GM12878 (cell line): Measurements from ENCODE around the gene ZNF785. TPM values are rescaled to one million over a fixed set of nuclear protein-coding genes. Genes with fewer than 3 reads are reported as not detected.

Experiments used
- ATAC-seq: fragments of 200-7000 bp; cut with Tn5 transposase; 3 replicates; pipeline ENCODE4 v1.9.1; 2020; ENCODE audit warnings: mild to moderate bottlenecking, moderate library complexity
- BruUV-seq: library from RNA; stranded (reverse); fragments of 400-500 nt; replicated peaks from 2 replicates; lab custom pipeline; 2021; lab: Mats Ljungman, UMichigan
- CTCF ChIA-PET: fragments of 300-600 bp; sonication (Branson Sonifier 250); formaldehyde crosslinking; extraction: SDS; loops from one replicate; lab custom pipeline; 2021; ENCODE audit warnings: inconsistent platforms; lab: Yijun Ruan, JAX
- POLR2A ChIA-PET: fragments of 350-600 bp; formaldehyde crosslinking; extraction: SDS; loops from one replicate; lab custom pipeline; 2021; ENCODE audit warnings: inconsistent platforms; lab: Charles Lee
- RAD21 ChIA-PET: fragments of 300-600 bp; sonication (Branson Sonifier 250); formaldehyde crosslinking; loops from one replicate; lab custom pipeline; 2023; ENCODE audit warnings: antibody characterized with exemption; ENCODE audit not compliant: unreplicated experiment; lab: Charles Lee
- SMC1A ChIA-PET: fragments of 300-600 bp; sonication (Branson Sonifier 250); formaldehyde crosslinking; loops from one replicate; lab custom pipeline; 2023; ENCODE audit not compliant: unreplicated experiment, uncharacterized antibody; lab: Charles Lee
- DNase-seq: peaks from one replicate; pipeline ENCODE4 v3.0.0-alpha.2; 2011; ENCODE audit warnings: low read depth, low spot score
- FAIRE-seq: peaks from 3 replicates; lab custom pipeline; 2011; peaks lifted over from hg19 to GRCh38; lab: Jason Lieb, UNC
- H2AFZ ChIP-seq: 2 replicates; pipeline ENCODE4 v1.6.0; 2011; ENCODE audit warnings: low read depth, low read length, control low read depth; ENCODE audit not compliant: control insufficient read depth
- H3K27ac ChIP-seq: 2 replicates; pipeline ENCODE4 v1.5.1; 2011; ENCODE audit warnings: control low read depth; ENCODE audit not compliant: control insufficient read depth, insufficient read depth
- H3K27me3 ChIP-seq, 2 experiments: replicated peaks in 1 of 2; 2 replicates each; pipeline versions ENCODE4 v1.6.0 to v1.6.1; 2011; ENCODE audit warnings: low read length in 1 of 2; ENCODE audit not compliant: control insufficient read depth in 2 of 2, insufficient read depth in 2 of 2
- H3K36me3 ChIP-seq, 2 experiments: 2 replicates each; pipeline ENCODE4 v1.5.1; 2011; ENCODE audit warnings: low read length in 1 of 2; ENCODE audit not compliant: control insufficient read depth in 2 of 2, insufficient read depth in 2 of 2
- H3K4me1 ChIP-seq: 2 replicates; pipeline ENCODE4 v1.6.1; 2011; ENCODE audit warnings: mild to moderate bottlenecking, low read length, moderate library complexity, mixed read lengths; ENCODE audit not compliant: control insufficient read depth, insufficient read depth
- H3K4me2 ChIP-seq: 2 replicates; pipeline ENCODE4 v1.6.0; 2011; ENCODE audit warnings: control low read depth; ENCODE audit not compliant: control insufficient read depth, insufficient read depth
- H3K4me3 ChIP-seq: fragments of 200-600 bp; sonication (generic); 2 replicates; pipeline ENCODE4 v1.5.1; 2016
- H3K79me2 ChIP-seq: 2 replicates; pipeline ENCODE4 v1.6.0; 2011; ENCODE audit warnings: low read length; ENCODE audit not compliant: control insufficient read depth, insufficient read depth
- H3K9ac ChIP-seq: 2 replicates; pipeline ENCODE4 v1.8.0; 2011; ENCODE audit warnings: low read length, control low read depth, mixed read lengths; ENCODE audit not compliant: control insufficient read depth, insufficient read depth
- H3K9me3 ChIP-seq: replicated peaks from 3 replicates; pipeline ENCODE4 v1.5.1; 2011; ENCODE audit warnings: mild to moderate bottlenecking, low read length; ENCODE audit not compliant: control insufficient read depth, insufficient read depth
- H4K20me1 ChIP-seq: 2 replicates; pipeline ENCODE4 v1.6.0; 2011; ENCODE audit not compliant: control insufficient read depth, insufficient read depth
- ESRRA ChIP-seq: IDR thresholded peaks from 2 replicates; pipeline ENCODE4 v1.6.1; 2012; ENCODE audit warnings: mild to moderate bottlenecking, low read length, improper control_type of control experiment
- HDGF ChIP-seq: fragments of 450-650 bp; IDR thresholded peaks from 2 replicates; pipeline ENCODE4 v1.6.1; 2016; ENCODE audit warnings: antibody characterized with exemption
- NFYB ChIP-seq: IDR thresholded peaks from 2 replicates; pipeline ENCODE4 v1.6.1; 2011; ENCODE audit warnings: low read depth, mild to moderate bottlenecking, low read length, improper control_type of control experiment, moderate library complexity; ENCODE audit not compliant: insufficient read depth
- NKRF ChIP-seq: fragments of 450-650 bp; conservative IDR thresholded peaks from 2 replicates; pipeline ENCODE4 v1.6.1; 2017; ENCODE audit warnings: mild to moderate bottlenecking, moderate library complexity
- RAD51 ChIP-seq: fragments of 450-650 bp; IDR thresholded peaks from 2 replicates; pipeline ENCODE4 v1.6.1; 2016; ENCODE audit warnings: moderate library complexity, mild to moderate bottlenecking, inconsistent platforms
- SMC3 ChIP-seq: IDR thresholded peaks from 2 replicates; pipeline ENCODE4 v1.6.1; 2011; ENCODE audit warnings: low read length, improper control_type of control experiment, borderline replicate concordance
- SRF ChIP-seq, 2 experiments: IDR thresholded peaks; 2 replicates each; pipeline ENCODE4 v1.6.1; 2011; ENCODE audit warnings: low read depth in 2 of 2, low read length in 2 of 2, mild to moderate bottlenecking in 1 of 2, moderate library complexity in 1 of 2
- ZNF207 ChIP-seq: fragments of 450-650 bp; IDR thresholded peaks from 2 replicates; pipeline ENCODE4 v1.6.1; 2014; ENCODE audit warnings: antibody characterized with exemption, mild to moderate bottlenecking, borderline replicate concordance
- WGBS: methylation state at CpG from one replicate; pipeline ENCODE4 v1.1.6; 2016; ENCODE audit warnings: low lambda C conversion rate; ENCODE audit not compliant: insufficient replicate concordance, insufficient coverage; ENCODE audit errors: missing lambda C conversion rate; 5-methylcytosine and 5-hydroxymethylcytosine counted together
- in situ Hi-C: fragments of 300-500 bp; cut with MboI; formaldehyde crosslinking; loops from 9 replicates; pipeline ENCODE4 v1.14.3; 2018; ENCODE audit warnings: mixed read lengths
- intact Hi-C: fragments of 100-400 bp; cut with micrococcal nuclease; formaldehyde crosslinking; loops from one replicate; pipeline ENCODE4 v1.14.2; 2022; ENCODE audit not compliant: unreplicated experiment
- polyA plus RNA-seq, 11 experiments: library from polyadenylated mRNA; depleted of rRNA in 4 of 11; unstranded in 6 of 11; stranded (reverse) in 5 of 11; fragments of >200 nt; fragmentation: Nextera tagmentation in 4 of 11; fragmentation: Illumina TruSeq in 1 of 11; extraction: Ambion mirVana in 4 of 11; extraction: Trizol in 1 of 11; gene quantifications; 1 replicate in 1 of 11; 2 replicates in 10 of 11; pipeline versions ENCODE4 v1.2.1 to v1.2.3, GENCODE V29; 2011 to 2016; ENCODE audit warnings: inconsistent platforms in 2 of 11, missing spikeins in 2 of 11, low read depth in 1 of 11
- total RNA-seq, 4 experiments: library from RNA; depleted of rRNA in 3 of 4; stranded (reverse); fragments of >200 nt in 3 of 4; fragmentation: Illumina TruSeq in 1 of 4; extraction: Trizol in 1 of 4; gene quantifications; 2 replicates each; pipeline versions ENCODE4 v1.2.1 to v1.2.3, GENCODE V29; 2013 to 2021

Gene ZNF785
- total and polyA plus RNA-seq, 10 of the 15 experiments (the other 5 are each of a cell fraction or from before 2014, with no cell fraction given) = 0.87 to 11.5 (median 7.5) TPM

GRCh38 chr16:30622455-30623032 is 37.0 kb upstream of the ZNF785 start:
- intact Hi-C loops (no loop called here), in situ Hi-C loops (no loop called here)
- DNase-seq = no peak
- Histone ChIP-seq H3K4me2 (no peak overlapping the region), H3K9me3 (no peaks in the 10 kb centered on the region; the same call in 2 of the 3 replicates), H3K79me2 (no peaks in the 10 kb centered on the region), H3K4me3 (no peak overlapping the region), H3K27me3 (no peaks in the 10 kb centered on the region), H3K9ac (no peak overlapping the region), H3K4me1 (no peaks in the 10 kb centered on the region), H3K36me3 (no peaks in the 10 kb centered on the region), H2AFZ (no peak overlapping the region), H4K20me1 (no peaks in the 10 kb centered on the region), H3K27ac (no peak overlapping the region)
- no peak for FAIRE-seq
- ChIA-PET SMC1A (interaction anchor here (1.1 to 1.7 kb wide), 2 partner anchors 15 to 193 kb away, joined by 4 read pairs; partner anchors contain the start of gene DCTPP1), POLR2A (interaction anchor here (0.7 kb wide), 1 partner anchor 12 kb away, joined by 3 read pairs; the partner anchor contains the start of gene ZNF689), CTCF (interaction anchor here (0.7 to 5.7 kb wide), 4 partner anchors 10 to 71 kb away, joined by 3 to 24 read pairs (median 4); no protein-coding TSS in a partner anchor), RAD21 (no interaction called here)
- BruUV-seq = no TSS peak
- ATAC-seq = no peak
- TF ChIP-seq HDGF (no peak), ZNF207 (no peak), NFYB (no peak), ESRRA (no peak), SRF (IDR thresholded peaks at IDR 0.05; ENCODE audit: low read depth in 2 of 2, low read length in 2 of 2) (no peak), RAD51 (no peak), SMC3 (no peak), NKRF (no peak)
- 27% methylated on average over 10 of the region's 10 CpGs for WGBS
